GM23338 (cell line): Measurements from ENCODE around the gene STIP1. TPM values are rescaled to one million over a fixed set of nuclear protein-coding genes. Genes with fewer than 3 reads are reported as not detected.

Experiments
- ATAC-seq: fragments of 200-7000 bp; cut with Tn5 transposase; 3 replicates; pipeline ENCODE4 v1.9.1; 2020
- DNase-seq: peaks from one replicate; pipeline ENCODE4 v3.0.0-alpha.2; 2015; ENCODE audit warnings: low spot score
- H2AFZ ChIP-seq: fragments of 200-600 bp; sonication (generic); 2 replicates; pipeline ENCODE4 v1.8.0; 2016; ENCODE audit warnings: antibody characterized with exemption, mild to moderate bottlenecking, moderate library complexity
- H3F3A ChIP-seq: fragments of 200-600 bp; sonication (generic); replicated peaks from 2 replicates; pipeline ENCODE4 v1.8.0; 2017; ENCODE audit warnings: antibody characterized with exemption, mixed run types, low read depth
- H3K27ac ChIP-seq: fragments of 200-600 bp; sonication (generic); 2 replicates; pipeline ENCODE4 v1.6.1; 2016; ENCODE audit warnings: low read depth
- H3K27me3 ChIP-seq: fragments of 200-600 bp; sonication (generic); 2 replicates; pipeline ENCODE4 v1.8.0; 2016; ENCODE audit warnings: mild to moderate bottlenecking, mixed run types, moderate library complexity; ENCODE audit not compliant: insufficient read depth
- H3K36me3 ChIP-seq: fragments of 200-600 bp; sonication (generic); 2 replicates; pipeline ENCODE4 v1.8.0; 2016; ENCODE audit warnings: mild to moderate bottlenecking; ENCODE audit not compliant: insufficient read depth
- H3K4me1 ChIP-seq: fragments of 200-600 bp; sonication (generic); 2 replicates; pipeline ENCODE4 v1.8.0; 2016; ENCODE audit warnings: mild to moderate bottlenecking, moderate library complexity; ENCODE audit not compliant: insufficient read depth
- H3K4me2 ChIP-seq: fragments of 200-600 bp; sonication (generic); 2 replicates; pipeline ENCODE4 v1.7.1; 2017; ENCODE audit warnings: mixed run types
- H3K4me3 ChIP-seq: fragments of 200-600 bp; sonication (generic); 2 replicates; pipeline ENCODE4 v1.6.1; 2016; ENCODE audit warnings: mixed run types
- H3K79me2 ChIP-seq: fragments of 200-600 bp; sonication (generic); replicated peaks from 2 replicates; pipeline ENCODE4 v1.8.0; 2017; ENCODE audit warnings: mild to moderate bottlenecking; ENCODE audit not compliant: insufficient read depth
- H3K9me2 ChIP-seq: fragments of 200-600 bp; sonication (generic); 2 replicates; pipeline ENCODE4 v1.8.0; 2017; ENCODE audit not compliant: insufficient read depth
- H4K20me1 ChIP-seq: fragments of 200-600 bp; sonication (generic); replicated peaks from 2 replicates; pipeline ENCODE4 v1.8.0; 2017; ENCODE audit warnings: mild to moderate bottlenecking; ENCODE audit not compliant: insufficient read depth
- H3K27ac Mint-ChIP-seq: 2 replicates; pipeline ENCODE4 v1.8.0; 2020; ENCODE audit warnings: inconsistent platforms, mild to moderate bottlenecking, moderate library complexity, mixed read lengths
- H3K27me3 Mint-ChIP-seq: 3 replicates; pipeline ENCODE4 v1.8.0; 2022; ENCODE audit warnings: low read depth, mild to moderate bottlenecking, moderate library complexity, mixed read lengths, inconsistent platforms; ENCODE audit not compliant: insufficient read depth, poor library complexity
- H3K36me3 Mint-ChIP-seq: 3 replicates; pipeline ENCODE4 v1.8.0; 2021; ENCODE audit warnings: low read depth, mild to moderate bottlenecking, inconsistent platforms, moderate library complexity, mixed read lengths
- H3K4me1 Mint-ChIP-seq: 3 replicates; pipeline ENCODE4 v1.8.0; 2020; ENCODE audit warnings: mild to moderate bottlenecking, inconsistent platforms, mixed read lengths
- H3K4me3 Mint-ChIP-seq: 3 replicates; pipeline ENCODE4 v1.8.0; 2021; ENCODE audit warnings: moderate library complexity, mild to moderate bottlenecking, inconsistent platforms, mixed read lengths
- H3K9me3 Mint-ChIP-seq: 3 replicates; pipeline ENCODE4 v1.8.0; 2020; ENCODE audit warnings: moderate library complexity, mild to moderate bottlenecking, inconsistent platforms, mixed read lengths
- CREB1 ChIP-seq: fragments of 250-450 bp; sonication (Bioruptor Pico); IDR thresholded peaks from 2 replicates; pipeline ENCODE4 v1.5.0; 2020; ENCODE audit warnings: low read depth, mild to moderate bottlenecking, moderate library complexity
- CTCF ChIP-seq, 2 experiments: fragments of 200-600 bp in 1 of 2; sonication (generic) in 1 of 2; conservative IDR thresholded peaks; 2 replicates each; pipeline versions ENCODE4 v1.5.1 to v1.6.1; 2016 to 2017; ENCODE audit warnings: antibody characterized with exemption in 2 of 2, low read depth in 2 of 2, mild to moderate bottlenecking in 2 of 2, moderate library complexity in 1 of 2
- ETS1 ChIP-seq: IDR thresholded peaks from 2 replicates; pipeline ENCODE4 v1.6.1; 2016; ENCODE audit warnings: antibody characterized with exemption
- EZH2 ChIP-seq: fragments of 200-600 bp; sonication (generic); IDR thresholded peaks from one replicate; pipeline ENCODE4 v1.8.0; 2017; ENCODE audit warnings: antibody characterized with exemption, mild to moderate bottlenecking, low read depth; ENCODE audit not compliant: unreplicated experiment
- EZH2phosphoT487 ChIP-seq: fragments of 200-600 bp; sonication (generic); IDR thresholded peaks from one replicate; pipeline ENCODE4 v1.8.1; 2018; ENCODE audit warnings: antibody characterized with exemption; ENCODE audit not compliant: unreplicated experiment
- JUNB ChIP-seq: IDR thresholded peaks from one replicate; pipeline ENCODE4 v1.6.1; 2016; ENCODE audit warnings: antibody characterized with exemption; ENCODE audit not compliant: unreplicated experiment
- NANOG ChIP-seq: IDR thresholded peaks from 2 replicates; pipeline ENCODE4 v1.6.1; 2016; ENCODE audit warnings: antibody characterized with exemption, borderline replicate concordance
- POLR2AphosphoS5 ChIP-seq: IDR thresholded peaks from 2 replicates; pipeline ENCODE4 v1.6.1; 2016; ENCODE audit warnings: antibody characterized with exemption, low read depth
- REST ChIP-seq: IDR thresholded peaks from one replicate; pipeline ENCODE4 v1.6.1; 2018; ENCODE audit warnings: antibody characterized with exemption; ENCODE audit not compliant: unreplicated experiment
- STAT1 ChIP-seq: IDR thresholded peaks from one replicate; pipeline ENCODE4 v1.6.1; 2016; ENCODE audit warnings: antibody characterized with exemption; ENCODE audit not compliant: unreplicated experiment
- ZNF114 ChIP-seq: fragments of 250-450 bp; sonication (Bioruptor Pico); IDR thresholded peaks from 2 replicates; pipeline ENCODE4 v1.5.0; 2020; ENCODE audit warnings: mild to moderate bottlenecking, moderate library complexity
- ZNF331 ChIP-seq: fragments of 250-450 bp; sonication (Bioruptor Pico); IDR thresholded peaks from 2 replicates; pipeline ENCODE4 v1.5.0; 2020; ENCODE audit warnings: low read depth, mild to moderate bottlenecking, moderate library complexity
- polyA plus RNA-seq: library from polyadenylated mRNA; unstranded; fragments of >200 nt; fragmentation: Nextera tagmentation; extraction: Ambion mirVana; gene quantifications from 2 replicates; pipeline ENCODE4 v1.2.1, GENCODE V29; 2016
- total RNA-seq: library from RNA; depleted of rRNA; stranded (reverse); fragments of >200 nt; shearing (Covaris generic); gene quantifications from 2 replicates; pipeline ENCODE4 v1.2.3, GENCODE V29; 2014

STIP1 gene
- total and polyA plus RNA-seq, 2 experiments from 2014 or later, result 213 to 351 TPM

- Mint-ChIP-seq H3K9me3 (no peaks in the 10 kb centered on the region), H3K4me3 (no peak overlapping the region), H3K4me1 (peaks cover 25% of the 10 kb centered on the region), H3K27ac (no peak overlapping the region), H3K36me3 (peaks cover 38% of the 10 kb centered on the region), H3K27me3 (peaks cover 26% of the 10 kb centered on the region)
- no peak overlapping the region; the same call in 1 of the 2 replicates for H3K27ac ChIP-seq
- H3K4me3 ChIP-seq, result no peak overlapping the region
- H4K20me1 ChIP-seq, result peaks cover 49% of the 10 kb centered on the region
- TF ChIP-seq CTCF (conservative IDR thresholded peaks at IDR 0.05; ENCODE audit: low read depth in 2 of 2), result no peak
- TF ChIP-seq ZNF114, result no peak
- TF ChIP-seq EZH2, result no peak
- TF ChIP-seq NANOG, result no peak
- no peak for TF ChIP-seq ETS1
- no peak for TF ChIP-seq STAT1
- no peak overlapping the region for H3K4me2 ChIP-seq
- ATAC-seq (no peak), DNase-seq (peak; percentile 48)
- no peak overlapping the region for H2AFZ ChIP-seq
- H3K79me2 ChIP-seq, result peaks cover 23% of the 10 kb centered on the region
- H3K36me3 ChIP-seq, result peaks cover 13% of the 10 kb centered on the region
- H3K4me1 ChIP-seq, result peaks cover 13% of the 10 kb centered on the region; the same call in 1 of the 2 replicates
- H3K9me2 ChIP-seq, result no peaks in the 10 kb centered on the region
- H3F3A ChIP-seq, result peaks cover 45% of the 10 kb centered on the region
- H3K27me3 ChIP-seq, result no peaks in the 10 kb centered on the region
Observed at GRCh38 chr11:64186492-64187165, 658 bp downstream of the STIP1 start.

- H3K36me3 ChIP-seq, result peaks cover 64% of the 10 kb centered on the region
- H3K27me3 ChIP-seq, result no peaks in the 10 kb centered on the region
- H3K4me3 Mint-ChIP-seq, result no peak overlapping the region
- no peak for ATAC-seq
- no peaks in the 10 kb centered on the region; the same call in 1 of the 2 replicates for H3K4me1 ChIP-seq
- peaks cover 58% of the 10 kb centered on the region; the same call in 1 of the 2 replicates for H3F3A ChIP-seq
- peaks cover 5% of the 10 kb centered on the region for H3K4me1 Mint-ChIP-seq
- no peak for DNase-seq
- H3K9me2 ChIP-seq, result no peaks in the 10 kb centered on the region
- no peaks in the 10 kb centered on the region for H3K9me3 Mint-ChIP-seq
- no peak overlapping the region for H3K4me2 ChIP-seq
- H3K27ac Mint-ChIP-seq, result no peak overlapping the region
- no peak overlapping the region for H3K4me3 ChIP-seq
- H3K36me3 Mint-ChIP-seq, result peaks cover 75% of the 10 kb centered on the region
- peaks cover 75% of the 10 kb centered on the region for H4K20me1 ChIP-seq
- peaks cover 4% of the 10 kb centered on the region for H3K27me3 Mint-ChIP-seq
- 0 out of 2 replicates have a peak overlapping the region, but pooled peaks have one; percentile 79 for H3K27ac ChIP-seq
- H2AFZ ChIP-seq, result no peak overlapping the region
- H3K79me2 ChIP-seq, result peaks cover 8% of the 10 kb centered on the region; the same call in 1 of the 2 replicates
- no peak for TF ChIP-seq JUNB
- TF ChIP-seq REST, result no peak
- no peak for TF ChIP-seq ETS1
- no peak for TF ChIP-seq ZNF114
- no peak for TF ChIP-seq CTCF (conservative IDR thresholded peaks at IDR 0.05; ENCODE audit: low read depth in 2 of 2)
- no peak for TF ChIP-seq STAT1
- no peak for TF ChIP-seq POLR2AphosphoS5
- TF ChIP-seq NANOG, result no peak
- TF ChIP-seq CREB1, result no peak
- no peak for TF ChIP-seq ZNF331 (CRISPR knock-in tag)
- no peak for TF ChIP-seq EZH2phosphoT487
Observed at GRCh38 chr11:64192434-64192833, 6.5 kb downstream of the STIP1 start.
